CD14-positive monocyte (primary cell): ENCODE data around the gene CCDC7. TPM values are rescaled to one million over a fixed set of nuclear protein-coding genes. Genes with fewer than 3 reads are reported as not detected.

Source experiments
- DNase-seq, 3 donors: peaks; one replicate each; pipeline ENCODE4 v3.0.0-alpha.2; 2011 to 2022
- H2AFZ ChIP-seq: 2 replicates; pipeline ENCODE4 v1.6.0; 2012; ENCODE audit warnings: mild to moderate bottlenecking, low read depth, low read length, inconsistent platforms; ENCODE audit not compliant: insufficient read depth, poor library complexity, severe bottlenecking
- H3K27ac ChIP-seq, 2 donors: 1 replicate in 1 of 2; 2 replicates in 1 of 2; pipeline ENCODE4 v1.5.1; 2012 to 2013; ENCODE audit warnings: low read length in 2 of 2, control low read depth in 1 of 2, inconsistent platforms in 1 of 2, low read depth in 1 of 2, mild to moderate bottlenecking in 1 of 2
- H3K27me3 ChIP-seq, 2 donors: one replicate each; pipeline versions ENCODE4 v1.6.0 to v1.6.1; 2011 to 2013; ENCODE audit warnings: low read length in 2 of 2; ENCODE audit not compliant: control insufficient read depth in 2 of 2, insufficient read depth in 2 of 2
- H3K36me3 ChIP-seq, 2 donors: replicated peaks in 1 of 2; 1 replicate in 1 of 2; 2 replicates in 1 of 2; pipeline versions ENCODE4 v1.5.1 to v1.6.1; 2012 to 2013; ENCODE audit warnings: low read length in 2 of 2, control low read depth in 1 of 2, inconsistent platforms in 1 of 2, mild to moderate bottlenecking in 1 of 2; ENCODE audit not compliant: insufficient read depth in 2 of 2, control insufficient read depth in 1 of 2
- H3K4me1 ChIP-seq, 2 donors: 1 replicate in 1 of 2; 2 replicates in 1 of 2; pipeline versions ENCODE4 v1.5.1 to v1.6.1; 2012 to 2013; ENCODE audit warnings: low read length in 2 of 2, control low read depth in 1 of 2, inconsistent platforms in 1 of 2, mild to moderate bottlenecking in 1 of 2, moderate library complexity in 1 of 2; ENCODE audit not compliant: insufficient read depth in 2 of 2, control insufficient read depth in 1 of 2
- H3K4me2 ChIP-seq: replicated peaks from 2 replicates; pipeline ENCODE3; 2012; ENCODE audit warnings: low read length, moderate library complexity, mild to moderate bottlenecking; ENCODE audit not compliant: poor library complexity, severe bottlenecking; ENCODE audit errors: extremely low read depth
- H3K4me3 ChIP-seq, 3 experiments: fragments of 200-600 bp in 1 of 3; sonication (generic) in 1 of 3; replicated peaks in 1 of 3; 1 replicate in 2 of 3; 2 replicates in 1 of 3; pipeline ENCODE4 v1.5.1; 2011 to 2013; ENCODE audit warnings: low read length in 3 of 3, mild to moderate bottlenecking in 3 of 3, control low read depth in 2 of 3, low read depth in 2 of 3, inconsistent platforms in 1 of 3, moderate library complexity in 1 of 3
- H3K79me2 ChIP-seq: 2 replicates; pipeline ENCODE4 v1.6.0; 2012; ENCODE audit warnings: mild to moderate bottlenecking, control low read depth, inconsistent platforms, low read length, moderate library complexity; ENCODE audit not compliant: insufficient read depth
- H3K9ac ChIP-seq: 2 replicates; pipeline ENCODE4 v1.6.0; 2017; ENCODE audit warnings: low read length, mild to moderate bottlenecking; ENCODE audit not compliant: insufficient read depth, poor library complexity, severe bottlenecking
- H3K9me3 ChIP-seq, 2 donors: replicated peaks in 1 of 2; 1 replicate in 1 of 2; 2 replicates in 1 of 2; pipeline versions ENCODE4 v1.5.1 to v1.6.1; 2012 to 2013; ENCODE audit warnings: low read length in 2 of 2, control low read depth in 1 of 2; ENCODE audit not compliant: control insufficient read depth in 1 of 2, insufficient read depth in 1 of 2
- H4K20me1 ChIP-seq: 2 replicates; pipeline ENCODE4 v1.6.0; 2012; ENCODE audit warnings: mild to moderate bottlenecking, low read length, control low read depth, moderate library complexity; ENCODE audit not compliant: insufficient read depth
- H3K27ac Mint-ChIP-seq, 7 donors: one replicate each; pipeline ENCODE4 v1.8.0; 2020; ENCODE audit warnings: mild to moderate bottlenecking in 7 of 7, mixed read lengths in 7 of 7, moderate library complexity in 6 of 7, inconsistent platforms in 2 of 7
- H3K27me3 Mint-ChIP-seq, 3 donors: one replicate each; pipeline ENCODE4 v1.8.0; 2021 to 2022; ENCODE audit warnings: low read depth in 3 of 3, mild to moderate bottlenecking in 3 of 3, mixed read lengths in 3 of 3, moderate library complexity in 3 of 3, inconsistent platforms in 1 of 3
- H3K36me3 Mint-ChIP-seq, 2 donors: one replicate each; pipeline ENCODE4 v1.8.0; 2020; ENCODE audit warnings: mixed read lengths in 2 of 2, inconsistent platforms in 1 of 2, mild to moderate bottlenecking in 1 of 2
- H3K4me1 Mint-ChIP-seq: one replicate; pipeline ENCODE4 v1.8.0; 2020; ENCODE audit warnings: mild to moderate bottlenecking, mixed read lengths
- H3K4me3 Mint-ChIP-seq, 2 donors: one replicate each; pipeline ENCODE4 v1.8.0; 2020; ENCODE audit warnings: mild to moderate bottlenecking in 2 of 2, mixed read lengths in 2 of 2, moderate library complexity in 1 of 2
- H3K9me3 Mint-ChIP-seq, 7 donors: one replicate each; pipeline ENCODE4 v1.8.0; 2020 to 2022; ENCODE audit warnings: mixed read lengths in 7 of 7, mild to moderate bottlenecking in 6 of 7, moderate library complexity in 6 of 7, inconsistent platforms in 2 of 7
- WGBS: methylation state at CpG from one replicate; pipeline ENCODE4 v1.1.5; 2013; ENCODE audit warnings: missing lambda C conversion rate; ENCODE audit not compliant: insufficient coverage; 5-methylcytosine and 5-hydroxymethylcytosine counted together
- intact Hi-C, 2 donors: fragments of 100-400 bp; cut with micrococcal nuclease; formaldehyde crosslinking; loops; one replicate each; pipeline versions ENCODE4 v1.15.0 to v1.15.1; 2023
- polyA plus RNA-seq, 3 donors: library from polyadenylated mRNA; depleted of rRNA in 1 of 3; unstranded in 2 of 3; stranded (reverse) in 1 of 3; fragments of 300-500 nt in 2 of 3; fragments of >200 nt in 1 of 3; fragmentation: Illumina TruSeq in 2 of 3; gene quantifications; 1 replicate in 2 of 3; 2 replicates in 1 of 3; pipeline ENCODE4 v1.2.3, GENCODE V29; 2012 to 2021
- TF ChIP-seq, protein P1 (sequence below): fragments of 200-600 bp; IDR thresholded peaks from one replicate; pipeline ENCODE4 v1.8.0; 2022; ENCODE audit warnings: antibody characterized with exemption, mild to moderate bottlenecking

Gene CCDC7
- polyA plus RNA-seq, 3 donors: 1.3 to 2.3 (median 2.0) TPM

DNA sequence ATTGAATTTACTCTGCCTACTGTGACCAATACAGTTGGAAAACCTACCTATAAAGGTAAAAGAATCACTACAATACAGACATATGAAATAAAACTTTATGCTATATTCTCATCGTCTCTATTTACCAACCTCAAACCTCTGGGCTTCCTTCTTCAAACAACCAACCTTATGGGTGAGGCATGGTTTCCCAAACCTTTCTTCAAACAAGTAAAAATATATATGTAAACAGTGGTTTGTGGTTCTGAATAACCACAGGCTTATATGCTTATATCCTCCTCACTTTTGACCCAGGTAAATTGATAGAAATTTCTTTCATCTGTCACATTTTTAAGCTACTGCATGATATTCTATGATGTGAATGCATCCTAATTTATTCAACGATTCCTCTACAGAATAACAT lies 408.5 kb downstream of the CCDC7 start:
- H2AFZ ChIP-seq: no peak overlapping the region
- H3K27me3 Mint-ChIP-seq: no peaks in the 10 kb centered on the region
- no peaks in the 10 kb centered on the region for H3K36me3 Mint-ChIP-seq
- H3K27me3 ChIP-seq: no peaks in the 10 kb centered on the region
- H3K79me2 ChIP-seq: no peaks in the 10 kb centered on the region
- no peaks in the 10 kb centered on the region for H3K9me3 ChIP-seq
- no peak overlapping the region for H3K4me2 ChIP-seq
- H3K4me1 ChIP-seq: no peaks in the 10 kb centered on the region
- TF ChIP-seq, protein P1, sequence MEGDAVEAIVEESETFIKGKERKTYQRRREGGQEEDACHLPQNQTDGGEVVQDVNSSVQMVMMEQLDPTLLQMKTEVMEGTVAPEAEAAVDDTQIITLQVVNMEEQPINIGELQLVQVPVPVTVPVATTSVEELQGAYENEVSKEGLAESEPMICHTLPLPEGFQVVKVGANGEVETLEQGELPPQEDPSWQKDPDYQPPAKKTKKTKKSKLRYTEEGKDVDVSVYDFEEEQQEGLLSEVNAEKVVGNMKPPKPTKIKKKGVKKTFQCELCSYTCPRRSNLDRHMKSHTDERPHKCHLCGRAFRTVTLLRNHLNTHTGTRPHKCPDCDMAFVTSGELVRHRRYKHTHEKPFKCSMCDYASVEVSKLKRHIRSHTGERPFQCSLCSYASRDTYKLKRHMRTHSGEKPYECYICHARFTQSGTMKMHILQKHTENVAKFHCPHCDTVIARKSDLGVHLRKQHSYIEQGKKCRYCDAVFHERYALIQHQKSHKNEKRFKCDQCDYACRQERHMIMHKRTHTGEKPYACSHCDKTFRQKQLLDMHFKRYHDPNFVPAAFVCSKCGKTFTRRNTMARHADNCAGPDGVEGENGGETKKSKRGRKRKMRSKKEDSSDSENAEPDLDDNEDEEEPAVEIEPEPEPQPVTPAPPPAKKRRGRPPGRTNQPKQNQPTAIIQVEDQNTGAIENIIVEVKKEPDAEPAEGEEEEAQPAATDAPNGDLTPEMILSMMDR: no peak
- no peak for DNase-seq
- intact Hi-C loops: no loop called here
- no peak overlapping the region for H3K4me3 ChIP-seq
- no peaks in the 10 kb centered on the region for H3K4me1 Mint-ChIP-seq
- no CpG with 5 or more reads among the region's 2 CpGs for WGBS
- no peak overlapping the region for H3K4me3 Mint-ChIP-seq
- no peak overlapping the region for H3K27ac ChIP-seq
- no peak overlapping the region for H3K27ac Mint-ChIP-seq
- no peaks in the 10 kb centered on the region for H4K20me1 ChIP-seq
- H3K9ac ChIP-seq: no peak overlapping the region
- H3K9me3 Mint-ChIP-seq: peaks cover 0 to 14% (median 6%) of the 10 kb centered on the region in 7 donors
- no peaks in the 10 kb centered on the region for H3K36me3 ChIP-seq

DNA sequence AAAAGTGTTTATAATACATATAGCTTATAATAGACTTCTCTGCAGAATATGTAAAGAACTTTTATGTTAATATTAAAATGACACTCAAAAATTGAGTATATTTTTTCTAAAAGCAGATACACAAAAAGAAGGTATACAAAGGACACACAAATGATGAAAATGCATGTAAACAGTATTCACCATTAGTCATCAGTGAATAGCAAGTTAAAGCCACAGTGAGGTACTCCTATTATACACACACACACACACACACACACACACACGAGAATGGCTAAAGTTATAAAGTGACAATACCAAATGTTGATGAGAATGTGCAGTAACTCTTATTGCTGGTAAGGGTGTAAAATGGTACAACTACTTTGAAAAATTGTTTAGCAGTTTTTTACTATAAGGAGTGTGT lies 419.2 kb downstream of the CCDC7 start:
- Histone ChIP-seq H2AFZ (no peak overlapping the region), H3K27ac (no peak overlapping the region), H4K20me1 (no peaks in the 10 kb centered on the region), H3K4me2 (no peak overlapping the region), H3K9ac (no peak overlapping the region), H3K4me1 (no peaks in the 10 kb centered on the region), H3K27me3 (no peaks in the 10 kb centered on the region), H3K4me3 (no peak overlapping the region), H3K36me3 (no peaks in the 10 kb centered on the region), H3K9me3 (no peaks in the 10 kb centered on the region), H3K79me2 (no peaks in the 10 kb centered on the region)
- TF ChIP-seq, protein P1: no peak
- intact Hi-C loops: no loop called here
- Mint-ChIP-seq H3K4me1 (no peaks in the 10 kb centered on the region), H3K27ac (no peak overlapping the region), H3K9me3 (peaks cover 0 to 9% (median 7%) of the 10 kb centered on the region in 7 donors), H3K36me3 (no peaks in the 10 kb centered on the region), H3K4me3 (no peak overlapping the region), H3K27me3 (no peaks in the 10 kb centered on the region)
- no CpG with 5 or more reads among the region's 1 CpG for WGBS
- DNase-seq: no peak
